Measurements from ENCODE around the gene AKR1D1. TPM values are rescaled to one million over a fixed set of nuclear protein-coding genes. Genes with fewer than 3 reads are reported as not detected.
A peak's percentile ranks its signal among the peaks of the same experiment; 100 is the strongest.

Gene AKR1D1
- total and polyA plus RNA-seq, 2 donors (not counting 1 experiment from before 2014, with no cell fraction given), result not detected

GRCh38 chr7:138083859-138084258 is 7.6 kb downstream of the AKR1D1 start:
- no peaks in the 10 kb centered on the region for H3K79me2 ChIP-seq (ENCODE audit: control insufficient read depth, insufficient read depth, low read length)
- TF ChIP-seq EZH2 (IDR thresholded peaks at IDR 0.05; ENCODE audit: low read length, missing control alignments) (no peak), CTCF (conservative IDR thresholded peaks at IDR 0.05 in 1 of 2, IDR thresholded peaks at IDR 0.05 in 1 of 2; ENCODE audit: low read depth in 1 of 2, low read length in 2 of 2) (no peak)
- H3K4me3 ChIP-seq (replicated peaks in 1 of 4; ENCODE audit: control extremely low read depth in 1 of 4, insufficient read depth in 1 of 4, low read depth in 3 of 4, low read length in 4 of 4), result no peak overlapping the region

GRCh38 chr7:138086563-138087270 is 10.5 kb downstream of the AKR1D1 start:
- H4K20me1 ChIP-seq (ENCODE audit: control insufficient read depth, extremely low read depth, insufficient read depth, low read length), result no peaks in the 10 kb centered on the region
- DNase-seq (ENCODE audit: low read depth in 2 of 2), result no peak
- no peaks in the 10 kb centered on the region for H3K79me2 ChIP-seq (ENCODE audit: control insufficient read depth, insufficient read depth, low read length)
- no peaks in the 10 kb centered on the region for H3K4me1 ChIP-seq (ENCODE audit: control insufficient read depth, extremely low read depth, insufficient read depth, low read length)
- no peak overlapping the region for H3K9ac ChIP-seq (ENCODE audit: insufficient read depth, low read length)
- H3K4me2 ChIP-seq (ENCODE audit: extremely low read depth, insufficient read depth, low read length), result no peak overlapping the region
- no peaks in the 10 kb centered on the region for H3K36me3 ChIP-seq (ENCODE audit: control insufficient read depth, insufficient read depth, low read length)
- H3K27ac ChIP-seq (ENCODE audit: insufficient read depth, low read length), result no peak overlapping the region
- H3K4me3 ChIP-seq (replicated peaks in 1 of 4; ENCODE audit: control extremely low read depth in 1 of 4, insufficient read depth in 1 of 4, low read depth in 3 of 4, low read length in 4 of 4), result no peak overlapping the region
- no peaks in the 10 kb centered on the region for H3K9me3 ChIP-seq (ENCODE audit: control insufficient read depth, insufficient read depth, low read depth, low read length)
- TF ChIP-seq EZH2 (IDR thresholded peaks at IDR 0.05; ENCODE audit: low read length, missing control alignments) (no peak), CTCF (conservative IDR thresholded peaks at IDR 0.05 in 1 of 2, IDR thresholded peaks at IDR 0.05 in 1 of 2; ENCODE audit: low read depth in 1 of 2, low read length in 2 of 2) (no peak)
- H2AFZ ChIP-seq (ENCODE audit: low read length), result no peak overlapping the region
- no peaks in the 10 kb centered on the region for H3K27me3 ChIP-seq (ENCODE audit: control insufficient read depth, insufficient read depth, low read length)

More at GRCh38 chr7:138083859-138084258, 7.6 kb downstream of the AKR1D1 start:
- no peak overlapping the region for H3K4me2 ChIP-seq (ENCODE audit: extremely low read depth, insufficient read depth, low read length)
- H3K4me1 ChIP-seq (ENCODE audit: control insufficient read depth, extremely low read depth, insufficient read depth, low read length), result no peaks in the 10 kb centered on the region
- H3K9me3 ChIP-seq (ENCODE audit: control insufficient read depth, insufficient read depth, low read depth, low read length), result no peaks in the 10 kb centered on the region
- no peak overlapping the region for H2AFZ ChIP-seq (ENCODE audit: low read length)
- no peak overlapping the region for H3K27ac ChIP-seq (ENCODE audit: insufficient read depth, low read length)
- H3K9ac ChIP-seq (ENCODE audit: insufficient read depth, low read length), result no peak overlapping the region
- H3K27me3 ChIP-seq (ENCODE audit: control insufficient read depth, insufficient read depth, low read length), result no peaks in the 10 kb centered on the region
- H4K20me1 ChIP-seq (ENCODE audit: control insufficient read depth, extremely low read depth, insufficient read depth, low read length), result no peaks in the 10 kb centered on the region
- no peaks in the 10 kb centered on the region for H3K36me3 ChIP-seq (ENCODE audit: control insufficient read depth, insufficient read depth, low read length)
- no peak for DNase-seq (ENCODE audit: low read depth in 2 of 2)

GRCh38 chr7:138089080-138089901 is 13.0 kb downstream of the AKR1D1 start:
- no peaks in the 10 kb centered on the region for H3K36me3 ChIP-seq (ENCODE audit: control insufficient read depth, insufficient read depth, low read length)
- no peak overlapping the region for H3K4me3 ChIP-seq (replicated peaks in 1 of 4; ENCODE audit: control extremely low read depth in 1 of 4, insufficient read depth in 1 of 4, low read depth in 3 of 4, low read length in 4 of 4)
- no peak for TF ChIP-seq CTCF (conservative IDR thresholded peaks at IDR 0.05 in 1 of 2, IDR thresholded peaks at IDR 0.05 in 1 of 2; ENCODE audit: low read depth in 1 of 2, low read length in 2 of 2)
- no peak for TF ChIP-seq EZH2 (IDR thresholded peaks at IDR 0.05; ENCODE audit: low read length, missing control alignments)
- H3K27ac ChIP-seq (ENCODE audit: insufficient read depth, low read length), result no peak overlapping the region
- H3K9ac ChIP-seq (ENCODE audit: insufficient read depth, low read length), result no peak overlapping the region
- no peaks in the 10 kb centered on the region for H4K20me1 ChIP-seq (ENCODE audit: control insufficient read depth, extremely low read depth, insufficient read depth, low read length)
- no peak overlapping the region for H2AFZ ChIP-seq (ENCODE audit: low read length)
- H3K9me3 ChIP-seq (ENCODE audit: control insufficient read depth, insufficient read depth, low read depth, low read length), result no peaks in the 10 kb centered on the region
- no peaks in the 10 kb centered on the region for H3K4me1 ChIP-seq (ENCODE audit: control insufficient read depth, extremely low read depth, insufficient read depth, low read length)
- DNase-seq (ENCODE audit: low read depth in 2 of 2), result peak; percentile 11 to 39
- no peak overlapping the region for H3K4me2 ChIP-seq (ENCODE audit: extremely low read depth, insufficient read depth, low read length)
- H3K79me2 ChIP-seq (ENCODE audit: control insufficient read depth, insufficient read depth, low read length), result no peaks in the 10 kb centered on the region
- H3K27me3 ChIP-seq (ENCODE audit: control insufficient read depth, insufficient read depth, low read length), result no peaks in the 10 kb centered on the region
